Measurements from ENCODE around the gene PFDN1.

- TF ChIP-seq EZH2 (IDR thresholded peaks at IDR 0.05; ENCODE audit: low read length, unreplicated experiment) = no peak
- no peak for TF ChIP-seq CTCF (conservative IDR thresholded peaks at IDR 0.05; ENCODE audit: low read depth, low read length)
- no peak for TF ChIP-seq EZH2phosphoT487 (IDR thresholded peaks at IDR 0.05; ENCODE audit: borderline replicate concordance, low read length)
Measured at GRCh38 chr5:140312067-140312790, 9.3 kb upstream of the PFDN1 start.
